IMR-90 (cell line): ENCODE data around the gene NFYB. TPM values are rescaled to one million over a fixed set of nuclear protein-coding genes. Genes with fewer than 3 reads are reported as not detected.
A peak's percentile ranks its signal among the peaks of the same experiment; 100 is the strongest.

Source experiments
- ATAC-seq: fragments of 200-7000 bp; cut with Tn5 transposase; 2 replicates; pipeline ENCODE4 v1.9.1; 2020; ENCODE audit warnings: low read depth, mild to moderate bottlenecking, moderate library complexity
- BruUV-seq: library from RNA; stranded (reverse); fragments of 400-500 nt; replicated peaks from 2 replicates; lab custom pipeline; 2021; lab: Mats Ljungman, UMichigan
- CTCF ChIA-PET: fragments of 300-600 bp; formaldehyde crosslinking; extraction: SDS; loops from one replicate; lab custom pipeline; 2021; ENCODE audit warnings: antibody characterized with exemption; lab: Yijun Ruan, JAX
- POLR2A ChIA-PET: fragments of 300-600 bp; sonication (Branson Sonifier 250); formaldehyde crosslinking; loops from one replicate; lab custom pipeline; 2022; ENCODE audit warnings: antibody characterized with exemption; ENCODE audit not compliant: unreplicated experiment; lab: Charles Lee
- DNase-seq: peaks from one replicate; pipeline ENCODE4 v3.0.0; 2013
- H2AFZ ChIP-seq: replicated peaks from 2 replicates; pipeline ENCODE3; 2013; ENCODE audit warnings: low read length, mild to moderate bottlenecking; ENCODE audit not compliant: poor library complexity
- H2AK5ac ChIP-seq: 2 replicates; pipeline ENCODE4 v1.6.1; 2013; ENCODE audit warnings: low read depth, low read length, inconsistent platforms
- H2AK9ac ChIP-seq: replicated peaks from 2 replicates; pipeline ENCODE3; 2013; ENCODE audit warnings: mild to moderate bottlenecking, low read depth, low read length, moderate library complexity; ENCODE audit not compliant: poor library complexity
- H2BK120ac ChIP-seq: 2 replicates; pipeline ENCODE4 v1.6.1; 2013; ENCODE audit warnings: low read depth, low read length, inconsistent platforms
- H2BK15ac ChIP-seq: 3 replicates; pipeline ENCODE4 v1.6.1; 2013; ENCODE audit warnings: low read depth, low read length, inconsistent platforms
- H2BK20ac ChIP-seq: 2 replicates; pipeline ENCODE4 v1.6.1; 2013; ENCODE audit warnings: low read depth, mild to moderate bottlenecking, inconsistent platforms, low read length, moderate library complexity
- H2BK5ac ChIP-seq: 2 replicates; pipeline ENCODE4 v1.6.1; 2013; ENCODE audit warnings: mild to moderate bottlenecking, low read depth, low read length, inconsistent platforms; ENCODE audit not compliant: poor library complexity, severe bottlenecking
- H3K14ac ChIP-seq: replicated peaks from 2 replicates; pipeline ENCODE4 v1.6.1; 2013; ENCODE audit warnings: low read depth, low read length, inconsistent platforms
- H3K18ac ChIP-seq: 2 replicates; pipeline ENCODE4 v1.6.1; 2013; ENCODE audit warnings: low read depth, low read length, control low read depth
- H3K23ac ChIP-seq: 2 replicates; pipeline ENCODE4 v1.6.1; 2013; ENCODE audit warnings: low read depth, low read length, inconsistent platforms
- H3K27ac ChIP-seq: 2 replicates; pipeline ENCODE4 v1.5.1; 2013; ENCODE audit warnings: mild to moderate bottlenecking, control low read depth, low read length; ENCODE audit not compliant: insufficient read depth
- H3K27me3 ChIP-seq: 2 replicates; pipeline ENCODE4 v1.6.1; 2013; ENCODE audit warnings: low read length; ENCODE audit not compliant: control insufficient read depth, insufficient read depth
- H3K36me3 ChIP-seq: 2 replicates; pipeline ENCODE4 v1.6.1; 2013; ENCODE audit warnings: low read length, mixed read lengths; ENCODE audit not compliant: control insufficient read depth, insufficient read depth
- H3K4ac ChIP-seq: 2 replicates; pipeline ENCODE4 v1.6.1; 2013; ENCODE audit warnings: low read depth, low read length, inconsistent platforms
- H3K4me1 ChIP-seq: 2 replicates; pipeline ENCODE4 v1.6.1; 2013; ENCODE audit warnings: low read length, mixed read lengths; ENCODE audit not compliant: control insufficient read depth, insufficient read depth
- H3K4me2 ChIP-seq: 2 replicates; pipeline ENCODE4 v1.6.1; 2013; ENCODE audit warnings: low read depth, mild to moderate bottlenecking, control low read depth, low read length, moderate library complexity
- H3K4me3 ChIP-seq: 2 replicates; pipeline ENCODE4 v1.5.1; 2013; ENCODE audit warnings: low read depth, mild to moderate bottlenecking, control low read depth, low read length, moderate library complexity; ENCODE audit not compliant: insufficient read depth
- H3K56ac ChIP-seq: 2 replicates; pipeline ENCODE4 v1.6.1; 2013; ENCODE audit warnings: low read length, inconsistent platforms; ENCODE audit not compliant: insufficient read depth; ENCODE audit errors: extremely low read depth
- H3K79me1 ChIP-seq, 2 experiments: 2 replicates each; pipeline ENCODE4 v1.6.1; 2013; ENCODE audit warnings: low read length in 2 of 2, inconsistent platforms in 1 of 2, low read depth in 1 of 2
- H3K9ac ChIP-seq: 2 replicates; pipeline ENCODE4 v1.6.1; 2013; ENCODE audit warnings: low read depth, low read length, control low read depth
- H3K9me1 ChIP-seq: 2 replicates; pipeline ENCODE4 v1.6.1; 2013; ENCODE audit warnings: low read length, inconsistent platforms; ENCODE audit not compliant: insufficient read depth
- H3K9me3 ChIP-seq: 2 replicates; pipeline ENCODE4 v1.6.1; 2013; ENCODE audit warnings: low read length; ENCODE audit not compliant: control insufficient read depth, insufficient read depth
- H4K20me1 ChIP-seq: 2 replicates; pipeline ENCODE4 v1.6.1; 2013; ENCODE audit warnings: low read length, inconsistent platforms; ENCODE audit not compliant: insufficient read depth
- H4K5ac ChIP-seq: 2 replicates; pipeline ENCODE4 v1.6.1; 2013; ENCODE audit warnings: mild to moderate bottlenecking, low read depth, low read length, control low read depth
- H4K8ac ChIP-seq, 2 experiments: 2 replicates each; pipeline ENCODE4 v1.6.1; 2013; ENCODE audit warnings: low read depth in 2 of 2, low read length in 2 of 2, control low read depth in 1 of 2, inconsistent platforms in 1 of 2
- H4K91ac ChIP-seq: 2 replicates; pipeline ENCODE4 v1.6.1; 2013; ENCODE audit warnings: low read depth, low read length, inconsistent platforms; ENCODE audit not compliant: insufficient read depth
- BHLHE40 ChIP-seq: fragments of 150-350 bp; IDR thresholded peaks from 2 replicates; pipeline ENCODE4 v1.6.1; 2016; ENCODE audit warnings: mild to moderate bottlenecking, low read depth, low read length
- CEBPB ChIP-seq: IDR thresholded peaks from 2 replicates; pipeline ENCODE4 v1.6.1; 2012; ENCODE audit warnings: low read depth, low read length, improper control_type of control experiment
- CHD1 ChIP-seq: IDR thresholded peaks from 2 replicates; pipeline ENCODE4 v1.6.1; 2012; ENCODE audit warnings: low read depth, low read length, improper control_type of control experiment
- CTCF ChIP-seq: conservative IDR thresholded peaks from 2 replicates; pipeline ENCODE4 v1.5.1; 2012; ENCODE audit warnings: mild to moderate bottlenecking, low read depth, low read length, improper control_type of control experiment
- ELK1 ChIP-seq: fragments of 150-350 bp; IDR thresholded peaks from 2 replicates; pipeline ENCODE4 v1.6.1; 2016; ENCODE audit warnings: low read depth, mild to moderate bottlenecking, low read length, moderate library complexity, borderline replicate concordance
- FOS ChIP-seq: fragments of 150-350 bp; IDR thresholded peaks from 2 replicates; pipeline ENCODE4 v1.6.1; 2016; ENCODE audit warnings: low read depth, low read length
- MAFK ChIP-seq: IDR thresholded peaks from 2 replicates; pipeline ENCODE4 v1.6.1; 2012; ENCODE audit warnings: low read depth, low read length, improper control_type of control experiment
- MAZ ChIP-seq: IDR thresholded peaks from 2 replicates; pipeline ENCODE4 v1.6.1; 2012; ENCODE audit warnings: low read depth, mild to moderate bottlenecking, low read length, improper control_type of control experiment, moderate library complexity, borderline replicate concordance
- MXI1 ChIP-seq: IDR thresholded peaks from 2 replicates; pipeline ENCODE4 v1.6.1; 2012; ENCODE audit warnings: low read depth, mild to moderate bottlenecking, low read length, moderate library complexity, borderline replicate concordance
- NFE2L2 ChIP-seq: fragments of 150-350 bp; IDR thresholded peaks from 2 replicates; pipeline ENCODE4 v1.6.1; 2016; ENCODE audit warnings: low read depth, mild to moderate bottlenecking, low read length
- POLR2A ChIP-seq: IDR thresholded peaks from 2 replicates; pipeline ENCODE4 v1.6.1; 2012; ENCODE audit warnings: mild to moderate bottlenecking, low read depth, low read length
- RAD21 ChIP-seq: IDR thresholded peaks from 2 replicates; pipeline ENCODE4 v1.6.1; 2012; ENCODE audit warnings: low read length, improper control_type of control experiment
- RCOR1 ChIP-seq: IDR thresholded peaks from 2 replicates; pipeline ENCODE4 v1.6.1; 2012; ENCODE audit warnings: mild to moderate bottlenecking, low read length, improper control_type of control experiment; ENCODE audit not compliant: insufficient replicate concordance
- RFX5 ChIP-seq: IDR thresholded peaks from 2 replicates; pipeline ENCODE4 v1.8.0; 2012; ENCODE audit warnings: low read depth, mild to moderate bottlenecking, low read length, moderate library complexity
- SMC3 ChIP-seq: fragments of 150-350 bp; IDR thresholded peaks from 2 replicates; pipeline ENCODE4 v1.6.1; 2016; ENCODE audit warnings: low read depth, mild to moderate bottlenecking, antibody characterized with exemption, low read length, moderate library complexity
- USF2 ChIP-seq: fragments of 150-350 bp; IDR thresholded peaks from 2 replicates; pipeline ENCODE4 v1.6.1; 2017; ENCODE audit warnings: mild to moderate bottlenecking, antibody characterized with exemption, low read length, low read depth
- WGBS, 2 experiments: methylation state at CpG; one replicate each; pipeline versions ENCODE4 v1.1.5 to v1.1.7; 2013; ENCODE audit warnings: missing lambda C conversion rate in 2 of 2; ENCODE audit not compliant: insufficient read length in 1 of 2; ENCODE audit errors: extremely low coverage in 2 of 2; 5-methylcytosine and 5-hydroxymethylcytosine counted together
- dilution Hi-C: fragments of 300-500 bp; cut with HindIII; formaldehyde crosslinking; loops from one replicate; pipeline ENCODE4 v1.14.3; 2018; ENCODE audit warnings: low sequenced_read_pairs; ENCODE audit not compliant: unreplicated experiment
- in situ Hi-C: fragments of 300-500 bp; cut with MboI; formaldehyde crosslinking; loops from 3 replicates; pipeline ENCODE4 v1.14.3; 2019; ENCODE audit warnings: low sequenced_read_pairs, inconsistent platforms, mixed read lengths
- intact Hi-C: fragments of 100-400 bp; cut with micrococcal nuclease; formaldehyde crosslinking; loops from 2 replicates; pipeline ENCODE4 v1.10.0; 2022
- polyA plus RNA-seq, 3 experiments: library from polyadenylated mRNA; depleted of rRNA; stranded (reverse); fragments of >200 nt; gene quantifications; 2 replicates each; pipeline ENCODE4 v1.2.3, GENCODE V29; 2012; ENCODE audit warnings: low replicate concordance in 1 of 3
- total RNA-seq: library from RNA; depleted of rRNA; stranded (reverse); fragments of >200 nt; gene quantifications from 2 replicates; pipeline ENCODE4 v1.2.3, GENCODE V29; 2012

NFYB gene
- total and polyA plus RNA-seq, 2 of the 4 experiments (the other 2 are of a cell fraction) = 22.2 to 28.4 TPM

GRCh38 chr12:104134882-104135281 is 3.1 kb downstream of the NFYB start:
- Histone ChIP-seq H4K8ac (no peak overlapping the region), H2BK120ac (peak overlapping the region; percentile 85; the same call in 1 of the 2 replicates), H2BK5ac (peak overlapping the region; percentile 85), H3K27me3 (no peaks in the 10 kb centered on the region), H4K91ac (peak overlapping the region; percentile 50; the same call in 1 of the 2 replicates), H4K20me1 (peaks cover 5% of the 10 kb centered on the region; the same call in 1 of the 2 replicates), H3K9ac (no peak overlapping the region), H3K9me1 (peaks cover 29% of the 10 kb centered on the region), H3K36me3 (peaks cover 13% of the 10 kb centered on the region), H3K27ac (no peak overlapping the region), H3K4me2 (peak overlapping the region; percentile 34), H2AFZ (no peak overlapping the region), H3K4me3 (no peak overlapping the region), H3K9me3 (no peaks in the 10 kb centered on the region), H2BK20ac (peak overlapping the region; percentile 75; the same call in 1 of the 2 replicates), H2AK5ac (peak overlapping the region; percentile 52; the same call in 1 of the 2 replicates), H2AK9ac (peak overlapping the region; percentile 73), H2BK15ac (peak overlapping the region; percentile 19; the same call in 1 of the 3 replicates), H3K56ac (no peak overlapping the region), H3K4ac (peak overlapping the region; percentile 83), H3K79me1 (peaks cover 24 to 73% of the 10 kb centered on the region in 2 experiments), H3K4me1 (peaks cover 31% of the 10 kb centered on the region), H4K5ac (peak overlapping the region; percentile 21; the same call in 1 of the 2 replicates), H3K14ac (peak overlapping the region; percentile 55), H3K18ac (peak overlapping the region; percentile 7; the same call in 1 of the 2 replicates), H3K23ac (peak overlapping the region; percentile 54)
- ATAC-seq (no peak), DNase-seq (no peak)
- TF ChIP-seq USF2 (no peak), NFE2L2 (no peak), CTCF (no peak), SMC3 (no peak), RCOR1 (no peak), RFX5 (no peak), MAFK (no peak), CEBPB (no peak), POLR2A (no peak), MXI1 (no peak), MAZ (no peak), BHLHE40 (no peak), ELK1 (no peak), RAD21 (no peak), FOS (no peak), CHD1 (no peak)
- no CpG with 5 or more reads among the region's 1 CpG for WGBS, 2 experiments
- no TSS peak for BruUV-seq
- dilution Hi-C loops (no loop called here), in situ Hi-C loops (no loop called here), intact Hi-C loops (loop anchor here (5.0 kb wide), 1 partner anchor 152 kb away; no protein-coding TSS in a partner anchor)
- POLR2A ChIA-PET = no interaction called here
- CTCF ChIA-PET = no interaction called here
